Mesenchymal stem cell (in vitro differentiated cells and primary cell): ENCODE results near the gene MTHFD1L.
"Not testable (repeated sequence)": the region's sequence is repeated elsewhere in the genome, so short reads cannot be mapped to it uniquely, and the experiment has no call there.

Experiments
- DNase-seq: peaks from one replicate; pipeline ENCODE4 v3.0.0-alpha.2; 2013
- H2AFZ ChIP-seq: one replicate; pipeline ENCODE4 v1.6.1; 2013; ENCODE audit warnings: low read depth, mild to moderate bottlenecking, control low read depth, inconsistent platforms, low read length, moderate library complexity
- H2AK5ac ChIP-seq: 2 replicates; pipeline ENCODE4 v1.6.1; 2013; ENCODE audit warnings: low read length, moderate library complexity, mild to moderate bottlenecking, inconsistent platforms; ENCODE audit not compliant: severe bottlenecking
- H2BK120ac ChIP-seq: one replicate; pipeline ENCODE4 v1.6.1; 2013; ENCODE audit warnings: low read depth, mild to moderate bottlenecking, inconsistent platforms, low read length, moderate library complexity
- H2BK12ac ChIP-seq, 2 experiments: one replicate each; pipeline ENCODE4 v1.6.1; 2013; ENCODE audit warnings: inconsistent platforms in 2 of 2, low read length in 2 of 2, mild to moderate bottlenecking in 2 of 2, moderate library complexity in 2 of 2, control low read depth in 1 of 2
- H2BK15ac ChIP-seq: one replicate; pipeline ENCODE4 v1.6.1; 2013; ENCODE audit warnings: mild to moderate bottlenecking, low read depth, inconsistent platforms; ENCODE audit not compliant: poor library complexity, severe bottlenecking
- H2BK5ac ChIP-seq: 2 replicates; pipeline ENCODE4 v1.6.1; 2013; ENCODE audit warnings: low read depth, mild to moderate bottlenecking, low read length, control low read depth, inconsistent platforms; ENCODE audit not compliant: poor library complexity, severe bottlenecking
- H3K14ac ChIP-seq, 2 experiments: one replicate each; pipeline ENCODE4 v1.6.1; 2013; ENCODE audit warnings: inconsistent platforms in 2 of 2, low read length in 2 of 2, control low read depth in 1 of 2, mild to moderate bottlenecking in 1 of 2, moderate library complexity in 1 of 2
- H3K18ac ChIP-seq, 2 experiments: one replicate each; pipeline ENCODE4 v1.6.1; 2013; ENCODE audit warnings: inconsistent platforms in 2 of 2, low read length in 2 of 2, control low read depth in 1 of 2, low read depth in 1 of 2, mild to moderate bottlenecking in 1 of 2
- H3K23ac ChIP-seq, 2 experiments: one replicate each; pipeline ENCODE4 v1.6.1; 2013; ENCODE audit warnings: inconsistent platforms in 2 of 2, low read length in 2 of 2, mild to moderate bottlenecking in 2 of 2, moderate library complexity in 2 of 2, control low read depth in 1 of 2
- H3K27ac ChIP-seq: 2 replicates; pipeline ENCODE4 v1.5.1; 2013; ENCODE audit warnings: mild to moderate bottlenecking, moderate library complexity, low read length, control low read depth, inconsistent platforms; ENCODE audit not compliant: poor library complexity, severe bottlenecking
- H3K27me3 ChIP-seq, 2 experiments: 2 replicates each; pipeline versions ENCODE4 v1.6.1 to v1.7.0; 2013; ENCODE audit warnings: low read length in 2 of 2, mild to moderate bottlenecking in 2 of 2, moderate library complexity in 2 of 2, control low read depth in 1 of 2, inconsistent platforms in 1 of 2; ENCODE audit not compliant: control insufficient read depth in 1 of 2, insufficient read depth in 1 of 2
- H3K36me3 ChIP-seq, 2 experiments: 2 replicates each; pipeline versions ENCODE4 v1.6.1 to v1.7.0; 2013; ENCODE audit warnings: low read length in 2 of 2, control low read depth in 1 of 2, inconsistent platforms in 1 of 2, low read depth in 1 of 2, mild to moderate bottlenecking in 1 of 2; ENCODE audit not compliant: insufficient read depth in 2 of 2, control insufficient read depth in 1 of 2
- H3K4ac ChIP-seq, 2 experiments: one replicate each; pipeline ENCODE4 v1.6.1; 2013; ENCODE audit warnings: inconsistent platforms in 2 of 2, low read length in 2 of 2, mild to moderate bottlenecking in 2 of 2, moderate library complexity in 2 of 2, control low read depth in 1 of 2, low read depth in 1 of 2
- H3K4me1 ChIP-seq: 2 replicates; pipeline ENCODE4 v1.6.1; 2013; ENCODE audit warnings: low read depth, low read length, control low read depth; ENCODE audit not compliant: control insufficient read depth, insufficient read depth
- H3K4me2 ChIP-seq: 2 replicates; pipeline ENCODE4 v1.6.1; 2013; ENCODE audit warnings: low read length, mild to moderate bottlenecking, inconsistent platforms; ENCODE audit not compliant: poor library complexity, severe bottlenecking
- H3K4me3 ChIP-seq, 2 experiments: 2 replicates each; pipeline versions ENCODE4 v1.5.1 to v1.7.0; 2013; ENCODE audit warnings: low read length in 2 of 2, mild to moderate bottlenecking in 2 of 2, control low read depth in 1 of 2, low read depth in 1 of 2; ENCODE audit not compliant: insufficient read depth in 1 of 2
- H3K79me1 ChIP-seq: replicated peaks from 2 replicates; pipeline ENCODE4 v1.6.1; 2013; ENCODE audit warnings: mild to moderate bottlenecking, control low read depth, low read length, inconsistent platforms; ENCODE audit not compliant: poor library complexity, severe bottlenecking
- H3K9ac ChIP-seq: 2 replicates; pipeline ENCODE4 v1.7.0; 2013; ENCODE audit warnings: mild to moderate bottlenecking, low read length, moderate library complexity
- H3K9me3 ChIP-seq: 2 replicates; pipeline ENCODE4 v1.7.0; 2013; ENCODE audit warnings: mild to moderate bottlenecking, low read length; ENCODE audit not compliant: control insufficient read depth
- H4K8ac ChIP-seq: one replicate; pipeline ENCODE4 v1.6.1; 2013; ENCODE audit warnings: inconsistent platforms, mild to moderate bottlenecking, low read length, moderate library complexity
- H4K91ac ChIP-seq: one replicate; pipeline ENCODE4 v1.6.1; 2013; ENCODE audit warnings: mild to moderate bottlenecking, low read length, inconsistent platforms
- WGBS: methylation state at CpG from one replicate; pipeline ENCODE4 v1.1.7; 2013; ENCODE audit warnings: mixed read lengths; 5-methylcytosine and 5-hydroxymethylcytosine counted together

MTHFD1L gene

DNA sequence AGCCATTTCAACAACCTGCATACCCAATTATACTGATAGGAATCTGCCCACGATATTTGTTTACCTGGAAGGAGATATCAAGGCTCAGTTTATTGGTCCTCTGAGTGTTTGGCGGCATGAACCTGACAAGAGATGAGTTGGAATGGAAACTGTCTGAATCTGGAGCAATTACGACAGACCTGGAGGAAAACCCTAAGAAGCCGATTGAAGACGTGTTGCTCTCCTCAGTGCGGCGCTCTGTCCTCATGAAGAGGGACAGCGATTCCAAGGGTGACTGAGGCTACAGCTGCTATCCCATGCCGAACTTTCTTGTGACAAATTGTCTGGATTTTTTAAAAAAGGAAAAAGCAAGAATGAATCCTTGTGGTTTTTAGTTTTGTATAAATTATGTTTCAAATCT, 37.4 kb upstream of the MTHFD1L start:
- H3K14ac ChIP-seq, H4K8ac ChIP-seq, H3K4me1 ChIP-seq, H3K9ac ChIP-seq, H3K4ac ChIP-seq, H2BK15ac ChIP-seq, H3K18ac ChIP-seq, H4K91ac ChIP-seq, H3K9me3 ChIP-seq, H3K27me3 ChIP-seq, H2BK5ac ChIP-seq, H2BK120ac ChIP-seq, H3K36me3 ChIP-seq, DNase-seq, H2AFZ ChIP-seq, H2BK12ac ChIP-seq, H3K4me3 ChIP-seq, H2AK5ac ChIP-seq, H3K23ac ChIP-seq, H3K27ac ChIP-seq, H3K4me2 ChIP-seq: not testable (repeated sequence)
- peaks cover 10% of the 10 kb centered on the region for H3K79me1 ChIP-seq
- 83% methylated on average over 9 of the region's 9 CpGs for WGBS

DNA sequence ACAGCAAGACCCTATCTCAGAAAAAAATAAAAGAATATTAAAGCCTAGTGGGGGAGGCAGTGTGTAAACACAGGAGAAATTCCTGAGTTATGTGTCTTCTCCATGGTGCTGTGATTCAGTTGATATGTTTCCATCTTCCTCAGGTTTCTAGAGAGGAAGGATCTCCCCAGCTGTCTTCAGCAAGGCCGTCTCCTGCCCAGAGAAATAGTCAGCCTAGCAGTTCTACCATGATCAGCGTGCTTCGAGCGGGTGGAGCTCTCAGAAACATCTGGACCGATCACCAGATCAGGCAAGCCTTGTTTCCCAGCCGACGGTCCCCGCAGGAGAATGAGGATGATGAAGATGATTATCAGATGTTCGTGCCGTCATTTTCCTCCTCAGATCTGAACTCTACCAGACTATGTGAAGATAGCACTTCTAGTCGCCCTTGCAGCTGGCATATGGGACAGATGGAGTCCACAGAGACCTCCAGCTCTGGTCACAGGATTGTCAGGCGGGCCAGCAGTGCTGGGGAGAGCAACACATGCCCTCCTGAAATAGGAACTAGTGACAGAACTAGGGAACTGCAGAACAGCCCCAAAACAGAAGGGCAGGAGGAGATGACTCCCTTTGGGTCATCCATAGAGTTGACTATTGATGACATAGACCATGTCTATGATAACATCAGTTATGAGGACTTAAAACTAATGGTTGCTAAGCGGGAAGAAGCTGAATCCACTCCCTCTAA, 34.9 kb upstream of the MTHFD1L start:
- Histone ChIP-seq H2BK15ac (no peak overlapping the region), H3K23ac (no peak overlapping the region), H2BK120ac (no peak overlapping the region), H2AK5ac (no peak overlapping the region), H4K91ac (no peak overlapping the region), H3K79me1 (peaks cover 11% of the 10 kb centered on the region), H2AFZ (no peak overlapping the region), H3K4me1 (peaks cover 4% of the 10 kb centered on the region), H3K36me3 (peaks cover 0 to 12% of the 10 kb centered on the region in 2 experiments), H2BK5ac (no peak overlapping the region), H3K4me3 (no peak overlapping the region), H3K4me2 (no peak overlapping the region), H3K9ac (peak overlapping the region; percentile 21), H3K14ac (no peak overlapping the region), H3K27ac (no peak overlapping the region), H3K4ac (no peak overlapping the region), H3K18ac (no peak overlapping the region), H3K9me3 (no peaks in the 10 kb centered on the region), H3K27me3 (no peaks in the 10 kb centered on the region), H4K8ac (no peak overlapping the region), H2BK12ac (no peak overlapping the region)
- 92% methylated on average over 13 of the region's 13 CpGs for WGBS
- DNase-seq: no peak

DNA sequence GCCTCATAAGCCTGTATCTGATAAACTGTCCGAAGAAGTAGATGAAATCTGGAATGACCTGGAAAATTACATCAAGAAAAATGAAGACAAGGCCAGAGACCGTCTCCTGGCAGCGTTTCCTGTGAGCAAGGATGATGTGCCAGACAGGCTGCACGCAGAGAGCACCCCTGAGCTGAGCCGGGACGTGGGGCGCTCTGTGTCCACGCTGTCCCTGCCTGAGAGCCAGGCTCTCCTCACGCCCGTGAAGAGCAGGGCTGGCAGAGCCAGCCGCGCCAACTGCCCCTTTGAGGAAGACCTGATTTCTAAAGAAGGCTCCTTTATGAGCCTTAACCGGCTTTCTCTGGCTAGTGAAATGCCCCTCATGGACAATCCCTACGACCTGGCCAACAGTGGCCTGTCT, 33.9 kb upstream of the MTHFD1L start:
- H4K91ac ChIP-seq: no peak overlapping the region
- H2BK15ac ChIP-seq: no peak overlapping the region
- H2BK5ac ChIP-seq: no peak overlapping the region
- no peak overlapping the region for H3K18ac ChIP-seq
- H3K27me3 ChIP-seq: no peaks in the 10 kb centered on the region
- no peak overlapping the region for H3K9ac ChIP-seq
- H3K23ac ChIP-seq: no peak overlapping the region
- no peak overlapping the region for H2AFZ ChIP-seq
- no peak overlapping the region for H2AK5ac ChIP-seq
- H3K4me3 ChIP-seq: no peak overlapping the region
- H3K14ac ChIP-seq: peak overlapping the region in 1 of 2 experiments; percentile 39
- no peak overlapping the region for H2BK12ac ChIP-seq
- no peaks in the 10 kb centered on the region for H3K9me3 ChIP-seq
- DNase-seq: no peak
- H2BK120ac ChIP-seq: no peak overlapping the region
- H3K27ac ChIP-seq: no peak overlapping the region
- H4K8ac ChIP-seq: no peak overlapping the region
- H3K79me1 ChIP-seq: peaks cover 11% of the 10 kb centered on the region
- H3K4ac ChIP-seq: no peak overlapping the region
- peaks cover 0 to 12% of the 10 kb centered on the region in 2 experiments for H3K36me3 ChIP-seq
- 97% methylated on average over 14 of the region's 14 CpGs for WGBS
- H3K4me2 ChIP-seq: no peak overlapping the region
- H3K4me1 ChIP-seq: peaks cover 4% of the 10 kb centered on the region

DNA sequence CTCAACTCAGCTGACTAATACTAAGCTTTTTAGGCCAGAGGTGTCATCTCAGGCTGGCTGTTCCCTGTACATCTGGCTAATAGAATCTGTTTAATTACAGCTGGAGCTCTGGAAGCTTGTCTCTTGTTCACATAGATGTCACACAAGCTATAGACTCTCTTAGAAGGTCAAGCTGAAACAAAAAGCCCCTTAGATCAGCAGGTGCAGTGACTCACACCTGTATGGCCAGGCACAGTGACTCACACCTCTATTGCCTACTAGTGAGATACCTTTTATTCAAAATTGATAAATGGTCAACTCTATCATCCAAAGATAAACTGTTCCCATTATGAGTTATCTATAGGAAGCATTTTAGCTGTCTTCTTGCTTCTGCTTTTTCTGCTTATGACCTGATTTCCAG, 29.9 kb upstream of the MTHFD1L start:
- H3K4me2 ChIP-seq: no peak overlapping the region
- no peak overlapping the region for H2AFZ ChIP-seq
- H2BK5ac ChIP-seq: no peak overlapping the region
- peaks cover 18% of the 10 kb centered on the region for H3K79me1 ChIP-seq
- H2BK12ac ChIP-seq: no peak overlapping the region
- H3K27me3 ChIP-seq: no peaks in the 10 kb centered on the region
- DNase-seq: no peak
- H2BK120ac ChIP-seq: no peak overlapping the region
- no peak overlapping the region for H2AK5ac ChIP-seq
- no peak overlapping the region for H3K4ac ChIP-seq
- H3K4me1 ChIP-seq: peaks cover 2% of the 10 kb centered on the region
- no peak overlapping the region for H4K8ac ChIP-seq
- H3K9ac ChIP-seq: no peak overlapping the region
- H3K36me3 ChIP-seq: peaks cover 0 to 12% of the 10 kb centered on the region in 2 experiments
- H4K91ac ChIP-seq: no peak overlapping the region
- H3K18ac ChIP-seq: no peak overlapping the region
- H3K23ac ChIP-seq: no peak overlapping the region
- no peak overlapping the region for H3K14ac ChIP-seq
- no peak overlapping the region for H3K4me3 ChIP-seq
- no peak overlapping the region for H2BK15ac ChIP-seq
- H3K27ac ChIP-seq: no peak overlapping the region
- no peaks in the 10 kb centered on the region for H3K9me3 ChIP-seq
